ENCODE results near the gene OTOA.
A peak's percentile ranks its signal among the peaks of the same experiment; 100 is the strongest.
"Not testable (repeated sequence)": the region's sequence is repeated elsewhere in the genome, so short reads cannot be mapped to it uniquely, and the experiment has no call there.

Gene OTOA

DNA sequence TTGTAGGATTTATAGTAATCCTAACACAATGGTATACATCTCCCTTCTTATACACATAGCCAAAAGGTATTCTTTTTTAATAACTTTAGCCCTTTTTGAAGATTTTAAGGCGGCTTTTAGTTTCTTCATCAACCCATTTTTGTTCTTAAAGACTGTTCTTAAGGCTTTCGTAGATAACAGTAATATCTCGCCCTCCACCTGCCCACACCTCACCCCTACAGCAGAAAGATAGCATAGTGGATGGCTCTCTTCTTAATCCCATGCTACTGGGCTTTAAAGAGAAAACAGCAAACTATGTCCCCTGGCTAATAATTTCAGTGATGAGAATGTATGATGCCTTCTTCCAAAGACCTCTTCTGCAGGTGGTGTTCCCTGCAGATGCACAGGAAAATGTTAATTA is 20.0 kb upstream of the OTOA start:
- TF ChIP-seq, protein P1, sequence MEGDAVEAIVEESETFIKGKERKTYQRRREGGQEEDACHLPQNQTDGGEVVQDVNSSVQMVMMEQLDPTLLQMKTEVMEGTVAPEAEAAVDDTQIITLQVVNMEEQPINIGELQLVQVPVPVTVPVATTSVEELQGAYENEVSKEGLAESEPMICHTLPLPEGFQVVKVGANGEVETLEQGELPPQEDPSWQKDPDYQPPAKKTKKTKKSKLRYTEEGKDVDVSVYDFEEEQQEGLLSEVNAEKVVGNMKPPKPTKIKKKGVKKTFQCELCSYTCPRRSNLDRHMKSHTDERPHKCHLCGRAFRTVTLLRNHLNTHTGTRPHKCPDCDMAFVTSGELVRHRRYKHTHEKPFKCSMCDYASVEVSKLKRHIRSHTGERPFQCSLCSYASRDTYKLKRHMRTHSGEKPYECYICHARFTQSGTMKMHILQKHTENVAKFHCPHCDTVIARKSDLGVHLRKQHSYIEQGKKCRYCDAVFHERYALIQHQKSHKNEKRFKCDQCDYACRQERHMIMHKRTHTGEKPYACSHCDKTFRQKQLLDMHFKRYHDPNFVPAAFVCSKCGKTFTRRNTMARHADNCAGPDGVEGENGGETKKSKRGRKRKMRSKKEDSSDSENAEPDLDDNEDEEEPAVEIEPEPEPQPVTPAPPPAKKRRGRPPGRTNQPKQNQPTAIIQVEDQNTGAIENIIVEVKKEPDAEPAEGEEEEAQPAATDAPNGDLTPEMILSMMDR (IDR thresholded peaks at IDR 0.05; ENCODE audit: low read depth, low read length): no peak
- DNase-seq (ENCODE audit: low read depth, low spot score): no peak
- no peak overlapping the region for H3K4me3 ChIP-seq (ENCODE audit: low read depth, low read length)
- in situ Hi-C loops (cut with HindIII; ENCODE audit: low sequenced_read_pairs): no loop called here

DNA sequence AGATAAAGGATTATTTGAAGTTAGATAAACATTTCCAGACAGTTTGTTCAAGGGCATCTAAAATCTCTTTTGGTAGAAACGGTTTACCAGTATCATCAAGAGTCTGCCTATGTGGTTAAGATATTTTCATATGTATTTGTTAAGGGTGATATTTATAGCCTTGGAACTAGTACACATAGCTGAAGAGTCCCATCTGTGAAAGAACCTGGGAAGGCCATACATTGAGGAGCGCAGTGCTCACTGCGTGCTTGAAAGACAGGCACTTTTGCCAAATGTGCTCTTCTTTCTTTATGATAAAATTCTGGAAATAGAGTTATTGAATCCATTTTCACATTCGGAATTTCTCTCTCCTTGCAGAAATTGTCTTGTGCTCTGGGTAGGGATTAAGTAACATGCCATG is 19.1 kb upstream of the OTOA start:
- in situ Hi-C loops (cut with HindIII; ENCODE audit: low sequenced_read_pairs): no loop called here

DNA sequence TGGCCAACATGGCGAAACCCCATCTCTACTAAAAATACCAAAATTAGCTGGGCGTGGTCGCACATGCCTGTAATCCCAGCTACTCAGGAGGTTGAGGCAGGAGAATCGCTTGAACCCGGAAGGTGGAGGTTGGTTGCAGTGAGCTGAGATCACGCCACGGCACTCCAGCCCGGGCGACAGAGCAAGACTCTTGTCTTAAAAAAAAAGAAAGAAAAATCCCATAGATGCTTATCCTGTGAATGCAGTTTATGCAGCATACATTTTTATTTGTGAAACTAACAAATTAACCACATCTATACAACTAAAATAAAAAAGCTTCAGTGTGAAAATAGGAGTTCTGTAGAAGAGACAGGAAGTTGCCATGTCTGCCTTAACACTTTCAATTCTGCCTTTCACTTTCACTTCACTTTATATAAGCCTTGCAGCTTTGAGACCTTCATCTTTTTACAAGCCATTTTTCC is 18.5 kb upstream of the OTOA start:
- in situ Hi-C loops (cut with HindIII; ENCODE audit: low sequenced_read_pairs): no loop called here
- TF ChIP-seq, protein P1 (IDR thresholded peaks at IDR 0.05; ENCODE audit: low read depth, low read length): no peak
- H3K4me3 ChIP-seq (ENCODE audit: low read depth, low read length): no peak overlapping the region
- DNase-seq (ENCODE audit: low read depth, low spot score): peak; percentile 38

More for the DNA sequence above, 19.1 kb upstream of the OTOA start:
- no peak overlapping the region for H3K4me3 ChIP-seq (ENCODE audit: low read depth, low read length)
- DNase-seq (ENCODE audit: low read depth, low spot score): no peak
- TF ChIP-seq, protein P1 (IDR thresholded peaks at IDR 0.05; ENCODE audit: low read depth, low read length): no peak

DNA sequence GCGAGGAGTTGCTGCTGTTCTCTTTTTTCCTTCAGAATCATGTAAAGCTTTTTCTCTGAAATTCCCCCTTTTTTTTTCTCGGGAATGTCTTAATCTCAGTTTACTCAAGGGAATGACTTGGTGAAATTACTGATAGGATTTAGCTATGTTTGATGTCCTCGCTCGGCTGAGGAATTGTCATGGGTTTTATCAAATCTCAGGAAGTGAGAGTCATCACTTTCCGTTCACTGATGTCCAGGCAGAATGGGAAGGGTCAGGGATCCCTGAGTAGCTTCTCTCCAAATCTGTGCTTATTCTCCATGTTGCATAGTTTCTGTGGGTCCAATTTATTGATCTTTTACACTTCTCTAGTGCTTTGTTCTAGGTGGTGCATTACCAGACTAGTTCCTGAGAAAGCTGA is 17.7 kb upstream of the OTOA start:
- TF ChIP-seq, protein P1 (IDR thresholded peaks at IDR 0.05; ENCODE audit: low read depth, low read length): no peak
- in situ Hi-C loops (cut with HindIII; ENCODE audit: low sequenced_read_pairs): no loop called here
- no peak overlapping the region for H3K4me3 ChIP-seq (ENCODE audit: low read depth, low read length)
- DNase-seq (ENCODE audit: low read depth, low spot score): no peak

DNA sequence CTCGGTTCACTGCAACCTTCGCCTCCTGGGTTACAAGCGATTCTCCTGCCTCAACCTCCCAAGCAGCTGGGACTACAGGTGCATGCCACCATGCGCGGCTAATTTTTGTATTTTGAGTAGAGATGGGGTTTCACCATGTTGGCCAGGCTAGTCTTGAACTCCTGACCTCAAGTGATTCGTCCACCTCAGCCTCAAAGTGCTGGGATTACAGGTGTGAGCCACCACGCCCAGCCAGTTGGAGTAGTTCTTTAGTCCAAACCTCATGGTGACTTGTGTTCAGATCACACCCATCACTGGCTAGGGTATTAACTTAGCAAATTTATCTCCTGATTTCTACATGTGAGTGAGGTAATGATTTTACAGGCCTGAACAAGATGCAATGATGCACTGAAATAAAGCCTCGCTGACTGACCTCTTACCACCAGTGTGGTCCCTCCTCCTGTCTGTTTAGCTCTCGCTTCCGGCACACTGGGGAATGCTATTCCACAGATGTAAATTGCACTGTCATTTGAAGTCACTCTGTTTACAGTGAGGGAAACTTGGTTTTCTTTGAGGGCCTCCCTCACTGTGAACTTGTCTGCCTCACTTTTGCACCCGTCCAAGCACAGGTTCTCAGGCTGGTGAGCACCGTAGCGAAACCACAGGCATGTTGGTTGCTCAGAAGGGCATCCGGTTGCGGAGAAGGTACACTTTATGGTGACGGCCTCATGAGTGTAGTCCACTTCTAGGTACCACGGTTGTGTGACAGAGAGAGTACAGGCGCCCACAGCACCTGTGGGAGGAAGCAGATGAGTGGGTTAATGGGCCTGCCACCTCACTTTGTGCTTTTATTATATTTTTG is 16.8 kb upstream of the OTOA start:
- in situ Hi-C loops (cut with HindIII; ENCODE audit: low sequenced_read_pairs): no loop called here
- DNase-seq (ENCODE audit: low read depth, low spot score): no peak
- TF ChIP-seq, protein P1 (IDR thresholded peaks at IDR 0.05; ENCODE audit: low read depth, low read length): no peak
- H3K4me3 ChIP-seq (ENCODE audit: low read depth, low read length): no peak overlapping the region

DNA sequence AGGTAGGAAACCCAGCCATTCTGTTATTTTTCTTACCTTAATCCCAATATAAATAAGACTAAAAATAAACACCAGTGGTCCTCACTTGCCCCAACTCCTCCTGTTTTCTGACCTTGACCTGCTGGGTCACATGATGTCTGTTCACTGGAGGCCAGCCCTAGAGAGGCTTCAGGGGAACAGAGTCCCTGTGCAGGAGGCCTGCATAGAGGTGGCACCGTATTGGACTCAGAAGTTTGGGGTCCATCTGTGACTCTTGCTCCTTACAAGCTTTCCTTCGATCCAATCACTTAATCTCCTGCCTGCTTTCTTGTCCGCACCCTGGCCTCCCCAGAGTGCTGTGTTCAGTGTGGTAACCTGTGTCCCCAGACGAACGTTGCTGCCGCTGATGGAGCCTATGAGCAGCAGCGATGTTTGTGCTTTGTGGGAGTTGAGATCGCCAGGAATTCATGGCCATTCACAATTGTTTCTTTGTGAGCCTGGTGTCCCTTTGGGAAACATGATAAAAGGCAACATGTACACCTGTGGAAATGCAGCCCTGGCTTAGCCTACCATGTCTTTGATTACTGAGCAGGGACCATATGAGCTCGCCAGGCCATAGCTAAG is 16.1 kb upstream of the OTOA start:
- H3K4me3 ChIP-seq (ENCODE audit: low read depth, low read length): no peak overlapping the region
- no peak for DNase-seq (ENCODE audit: low read depth, low spot score)
- TF ChIP-seq, protein P1 (IDR thresholded peaks at IDR 0.05; ENCODE audit: low read depth, low read length): no peak
- in situ Hi-C loops (cut with HindIII; ENCODE audit: low sequenced_read_pairs): no loop called here

DNA sequence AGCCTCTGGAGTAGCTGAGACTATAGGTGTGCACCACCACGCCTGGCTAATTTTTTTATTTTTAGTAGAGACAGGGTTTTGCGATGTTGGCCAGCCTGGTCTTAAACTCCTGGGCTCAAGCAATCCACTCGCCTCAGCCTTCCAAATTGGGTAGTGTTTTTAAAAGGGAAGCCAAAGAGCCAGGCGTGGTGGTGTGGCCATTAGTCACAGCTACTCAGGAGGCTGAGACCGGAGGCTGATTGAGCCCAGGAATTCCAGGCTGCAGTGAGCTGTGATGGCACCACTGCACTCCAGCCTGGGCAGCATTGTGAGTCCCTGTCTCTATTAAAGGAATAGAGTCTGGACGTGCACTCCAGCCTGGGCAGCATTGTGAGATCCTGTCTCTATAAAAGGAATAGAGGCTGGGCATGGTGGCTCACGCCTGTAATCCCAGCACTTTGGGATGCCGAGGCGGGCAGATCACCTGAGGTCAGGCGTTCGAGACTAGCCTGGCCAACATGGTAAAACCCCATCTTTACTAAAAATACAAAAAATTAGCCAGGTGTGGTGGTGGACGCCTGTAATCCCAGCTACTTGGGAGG is 13.9 kb upstream of the OTOA start:
- H3K4me3 ChIP-seq (ENCODE audit: low read depth, low read length); DNase-seq (ENCODE audit: low read depth, low spot score); in situ Hi-C loops (cut with HindIII; ENCODE audit: low sequenced_read_pairs): not testable (repeated sequence)
